Parathyroid adenoma (tissue), 2 donors: ENCODE measurements around the gene TBXAS1.
"Not testable (repeated sequence)": the region's sequence is repeated elsewhere in the genome, so short reads cannot be mapped to it uniquely, and the experiment has no call there.

ENCODE experiments used
- H2AFZ ChIP-seq: fragments of 300-600 bp; sonication (generic); one replicate; pipeline ENCODE4 v1.7.0; 2017; ENCODE audit warnings: antibody characterized with exemption, mild to moderate bottlenecking
- H3K27ac ChIP-seq: fragments of 300-600 bp; sonication (generic); one replicate; pipeline ENCODE4 v1.7.0; 2017
- H3K27me3 ChIP-seq: fragments of 300-600 bp; sonication (generic); one replicate; pipeline ENCODE4 v1.7.0; 2017; ENCODE audit warnings: low read length; ENCODE audit not compliant: control insufficient read depth, insufficient read depth
- H3K36me3 ChIP-seq: fragments of 300-600 bp; sonication (generic); one replicate; pipeline ENCODE4 v1.7.0; 2017; ENCODE audit warnings: low read length; ENCODE audit not compliant: control insufficient read depth, insufficient read depth
- H3K4me1 ChIP-seq: fragments of 300-600 bp; sonication (generic); one replicate; pipeline ENCODE4 v1.7.0; 2017; ENCODE audit warnings: control low read depth
- H3K4me2 ChIP-seq: fragments of 300-600 bp; sonication (generic); one replicate; pipeline ENCODE4 v1.7.0; 2017; ENCODE audit warnings: low read length
- H3K4me3 ChIP-seq: fragments of 300-600 bp; sonication (generic); one replicate; pipeline ENCODE4 v1.7.0; 2017; ENCODE audit warnings: low read depth, low read length
- H3K79me2 ChIP-seq: fragments of 300-600 bp; sonication (generic); one replicate; pipeline ENCODE4 v1.7.0; 2017; ENCODE audit warnings: control low read depth
- H3K9ac ChIP-seq: fragments of 300-600 bp; sonication (generic); one replicate; pipeline ENCODE4 v1.7.0; 2017; ENCODE audit warnings: mild to moderate bottlenecking
- H3K9me3 ChIP-seq: fragments of 300-600 bp; sonication (generic); one replicate; pipeline ENCODE4 v1.7.0; 2017; ENCODE audit warnings: low read length; ENCODE audit not compliant: control insufficient read depth
- CTCF ChIP-seq: fragments of 300-600 bp; sonication (generic); IDR thresholded peaks from one replicate; pipeline ENCODE4 v1.7.0; 2017; ENCODE audit warnings: antibody characterized with exemption, mild to moderate bottlenecking
- donor health status: primary hyperparathyroidism.

The TBXAS1 gene

GRCh38 chr7:139923090-139923489 lies 94.0 kb downstream of the TBXAS1 start:
- Histone ChIP-seq H3K27ac (no peak overlapping the region), H3K4me2 (no peak overlapping the region), H2AFZ (no peak overlapping the region), H3K27me3 (no peaks in the 10 kb centered on the region), H3K4me1 (no peaks in the 10 kb centered on the region), H3K79me2 (no peaks in the 10 kb centered on the region), H3K9ac (no peak overlapping the region), H3K4me3 (no peak overlapping the region), H3K9me3 (no peaks in the 10 kb centered on the region), H3K36me3 (no peaks in the 10 kb centered on the region)
- no peak for TF ChIP-seq CTCF

DNA sequence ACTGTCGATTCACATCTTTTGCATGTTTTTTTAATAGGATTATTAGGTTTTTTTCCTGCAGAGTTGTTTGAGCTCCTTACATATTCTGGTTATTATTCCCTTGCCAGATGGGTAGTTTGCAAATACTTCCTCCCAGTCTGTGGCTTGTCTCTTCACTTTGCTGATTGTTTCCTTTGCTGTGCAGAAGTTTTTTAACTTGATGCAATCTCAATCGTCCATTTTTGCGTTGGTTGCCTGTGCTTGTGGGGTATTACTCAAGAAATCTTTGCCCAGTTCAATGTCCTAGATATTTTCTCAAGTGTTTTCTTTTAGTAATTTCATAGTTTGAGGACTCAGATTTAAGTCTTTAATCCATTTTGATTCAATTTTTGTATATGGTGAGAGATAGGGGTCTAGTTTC lies 95.4 kb downstream of the TBXAS1 start:
- TF ChIP-seq CTCF, result no peak
- H2AFZ ChIP-seq, result no peak overlapping the region
- H3K27ac ChIP-seq, result no peak overlapping the region
- H3K9me3 ChIP-seq, result no peaks in the 10 kb centered on the region
- no peaks in the 10 kb centered on the region for H3K4me1 ChIP-seq
- H3K4me3 ChIP-seq, result no peak overlapping the region
- no peak overlapping the region for H3K9ac ChIP-seq
- no peak overlapping the region for H3K4me2 ChIP-seq
- no peaks in the 10 kb centered on the region for H3K79me2 ChIP-seq
- no peaks in the 10 kb centered on the region for H3K27me3 ChIP-seq
- H3K36me3 ChIP-seq, result no peaks in the 10 kb centered on the region

GRCh38 chr7:139929221-139929620 lies 100.2 kb downstream of the TBXAS1 start:
- H3K9ac ChIP-seq, H3K9me3 ChIP-seq, H3K79me2 ChIP-seq, H3K4me3 ChIP-seq, H3K27me3 ChIP-seq, H3K27ac ChIP-seq, H3K36me3 ChIP-seq, H3K4me1 ChIP-seq, H3K4me2 ChIP-seq, H2AFZ ChIP-seq: not testable (repeated sequence)

- Histone ChIP-seq H3K4me2 (no peak overlapping the region), H3K27ac (no peak overlapping the region), H3K9me3 (no peaks in the 10 kb centered on the region), H3K4me3 (no peak overlapping the region), H3K79me2 (no peaks in the 10 kb centered on the region), H3K36me3 (no peaks in the 10 kb centered on the region), H3K27me3 (no peaks in the 10 kb centered on the region), H3K9ac (no peak overlapping the region), H3K4me1 (no peaks in the 10 kb centered on the region), H2AFZ (no peak overlapping the region)
- TF ChIP-seq CTCF, result no peak
Observed at GRCh38 chr7:139930286-139930965, 101.4 kb downstream of the TBXAS1 start.

DNA sequence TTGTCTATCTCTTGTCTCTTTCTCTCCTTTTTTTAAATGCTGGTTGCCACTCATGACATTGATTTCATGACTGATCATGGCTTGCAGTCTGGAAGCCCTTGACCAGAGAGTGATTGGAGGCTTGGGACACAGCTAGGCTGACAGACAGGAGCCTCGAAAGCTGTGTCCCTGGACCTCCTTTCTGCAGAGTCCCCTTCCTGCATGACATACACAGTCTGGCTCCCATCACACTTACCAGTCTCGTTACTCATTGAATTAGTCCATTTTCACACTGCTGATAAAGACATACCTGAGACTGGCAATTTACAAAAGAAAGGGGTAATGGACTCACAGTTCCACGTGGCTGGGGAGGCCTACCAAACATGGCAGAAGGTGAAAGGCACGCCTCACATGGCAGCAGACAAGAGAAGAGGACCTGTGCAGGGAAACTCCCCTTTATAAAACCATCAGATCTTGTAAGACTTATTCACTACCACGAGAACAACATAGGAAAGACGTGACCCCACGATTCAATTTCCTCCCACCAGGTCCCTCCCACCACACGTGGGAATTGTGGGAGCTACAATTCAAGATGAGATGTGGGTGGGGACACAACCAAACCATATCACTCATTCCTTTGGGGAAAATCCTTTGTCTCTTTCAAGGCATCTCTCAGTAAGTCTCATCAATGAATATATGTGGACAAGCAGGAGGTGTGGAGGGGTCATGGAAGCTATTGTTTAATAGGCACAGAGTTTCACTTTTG lies 102.3 kb downstream of the TBXAS1 start:
- Histone ChIP-seq H3K4me3 (no peak overlapping the region), H3K4me2 (no peak overlapping the region), H3K27ac (no peak overlapping the region), H3K4me1 (no peaks in the 10 kb centered on the region), H3K9me3 (no peaks in the 10 kb centered on the region), H3K27me3 (no peaks in the 10 kb centered on the region), H3K36me3 (no peaks in the 10 kb centered on the region), H3K9ac (no peak overlapping the region), H3K79me2 (no peaks in the 10 kb centered on the region), H2AFZ (no peak overlapping the region)
- TF ChIP-seq CTCF, result no peak
